GM20000 (cell line): ENCODE measurements around the gene MYADM.

Source experiments
- DNase-seq: peaks from one replicate; pipeline ENCODE4 v3.0.0; 2012; ENCODE audit warnings: low spot score
- TF ChIP-seq, protein P1 (sequence below): IDR thresholded peaks from 2 replicates; pipeline ENCODE4 v1.5.1; 2012; ENCODE audit warnings: mild to moderate bottlenecking, control low read depth; ENCODE audit errors: extremely low read depth, missing control alignments

The MYADM gene

DNA sequence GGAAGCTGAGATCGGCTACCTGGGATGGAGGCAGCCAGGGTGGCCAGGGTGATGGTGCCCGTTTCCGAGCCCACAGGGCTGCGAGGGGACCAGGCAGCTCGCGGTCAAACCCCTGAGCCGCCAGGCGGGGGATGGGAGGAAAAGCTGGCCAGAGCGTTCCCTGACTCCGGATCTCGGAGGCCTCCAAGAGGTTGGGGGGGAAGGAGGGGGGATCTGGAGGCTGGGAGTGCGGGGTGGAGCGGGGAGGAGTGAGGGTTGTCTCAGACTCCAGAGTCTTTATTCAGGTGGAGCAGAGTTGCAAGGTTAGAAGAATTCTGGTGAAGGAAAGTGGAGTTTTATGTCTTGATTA lies 42.5 kb downstream of the MYADM start:
- TF ChIP-seq, protein P1, sequence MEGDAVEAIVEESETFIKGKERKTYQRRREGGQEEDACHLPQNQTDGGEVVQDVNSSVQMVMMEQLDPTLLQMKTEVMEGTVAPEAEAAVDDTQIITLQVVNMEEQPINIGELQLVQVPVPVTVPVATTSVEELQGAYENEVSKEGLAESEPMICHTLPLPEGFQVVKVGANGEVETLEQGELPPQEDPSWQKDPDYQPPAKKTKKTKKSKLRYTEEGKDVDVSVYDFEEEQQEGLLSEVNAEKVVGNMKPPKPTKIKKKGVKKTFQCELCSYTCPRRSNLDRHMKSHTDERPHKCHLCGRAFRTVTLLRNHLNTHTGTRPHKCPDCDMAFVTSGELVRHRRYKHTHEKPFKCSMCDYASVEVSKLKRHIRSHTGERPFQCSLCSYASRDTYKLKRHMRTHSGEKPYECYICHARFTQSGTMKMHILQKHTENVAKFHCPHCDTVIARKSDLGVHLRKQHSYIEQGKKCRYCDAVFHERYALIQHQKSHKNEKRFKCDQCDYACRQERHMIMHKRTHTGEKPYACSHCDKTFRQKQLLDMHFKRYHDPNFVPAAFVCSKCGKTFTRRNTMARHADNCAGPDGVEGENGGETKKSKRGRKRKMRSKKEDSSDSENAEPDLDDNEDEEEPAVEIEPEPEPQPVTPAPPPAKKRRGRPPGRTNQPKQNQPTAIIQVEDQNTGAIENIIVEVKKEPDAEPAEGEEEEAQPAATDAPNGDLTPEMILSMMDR, result no peak
- peak; percentile 23 for DNase-seq

DNA sequence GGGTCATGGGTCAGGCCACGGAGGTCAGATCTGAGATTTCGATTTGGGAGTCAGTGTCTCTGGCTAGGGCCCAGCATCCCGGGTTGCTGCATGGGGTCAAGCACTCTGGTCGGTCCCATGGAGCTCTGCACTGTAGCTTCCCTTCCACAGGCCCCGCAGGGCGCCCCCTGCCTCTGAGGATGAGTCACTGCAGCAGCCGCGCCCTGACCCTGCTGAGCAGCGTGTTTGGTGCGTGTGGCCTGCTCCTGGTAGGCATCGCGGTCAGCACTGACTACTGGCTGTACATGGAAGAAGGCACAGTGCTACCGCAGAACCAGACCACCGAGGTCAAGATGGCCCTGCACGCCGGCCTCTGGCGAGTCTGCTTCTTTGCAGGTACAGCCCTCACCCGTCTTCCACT lies 45.0 kb downstream of the MYADM start:
- DNase-seq, result peak; percentile 36

DNA sequence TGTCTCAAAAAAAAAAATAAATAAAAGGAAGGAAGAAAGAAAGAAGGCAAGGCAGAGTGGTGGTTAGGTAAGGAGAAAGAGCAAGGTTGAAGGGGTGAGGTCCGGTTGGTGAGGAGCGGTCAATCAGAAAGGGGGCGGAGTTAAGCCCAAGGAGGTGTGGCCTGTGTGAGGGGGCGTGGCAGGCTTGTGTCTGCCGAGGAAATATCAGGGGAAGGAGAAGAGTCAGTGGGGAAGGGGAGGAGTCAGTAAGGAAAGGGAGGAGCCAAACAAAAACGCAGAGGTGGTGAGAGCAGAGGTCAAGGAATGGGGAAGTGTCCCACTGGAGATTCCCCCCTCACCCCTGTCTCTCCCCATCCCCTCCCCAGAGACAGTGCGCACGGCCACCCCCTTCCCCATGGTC lies 47.3 kb downstream of the MYADM start:
- DNase-seq, result no peak
- TF ChIP-seq, protein P1, result no peak

More for the DNA sequence above, 45.0 kb downstream of the MYADM start:
- TF ChIP-seq, protein P1, result peak; percentile 5

DNA sequence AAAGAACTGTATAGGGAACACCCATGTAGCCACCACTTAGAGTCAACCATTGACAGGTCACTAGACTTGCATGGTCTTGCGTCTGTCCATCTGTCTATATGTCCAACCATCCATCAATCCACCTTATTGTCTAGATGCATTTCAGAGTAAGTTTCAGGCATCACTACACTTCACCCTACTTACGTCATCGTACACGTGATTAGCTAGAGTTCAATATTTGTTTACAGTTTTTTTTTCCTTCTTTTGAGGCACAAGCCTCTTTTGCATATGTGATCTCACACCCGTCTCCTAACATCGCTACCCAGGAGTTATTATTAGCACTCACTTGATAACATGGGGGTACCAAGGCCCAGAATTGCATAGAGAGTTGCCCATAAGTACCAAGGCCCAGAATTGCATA lies 48.3 kb downstream of the MYADM start:
- TF ChIP-seq, protein P1, result no peak
- no peak for DNase-seq

DNA sequence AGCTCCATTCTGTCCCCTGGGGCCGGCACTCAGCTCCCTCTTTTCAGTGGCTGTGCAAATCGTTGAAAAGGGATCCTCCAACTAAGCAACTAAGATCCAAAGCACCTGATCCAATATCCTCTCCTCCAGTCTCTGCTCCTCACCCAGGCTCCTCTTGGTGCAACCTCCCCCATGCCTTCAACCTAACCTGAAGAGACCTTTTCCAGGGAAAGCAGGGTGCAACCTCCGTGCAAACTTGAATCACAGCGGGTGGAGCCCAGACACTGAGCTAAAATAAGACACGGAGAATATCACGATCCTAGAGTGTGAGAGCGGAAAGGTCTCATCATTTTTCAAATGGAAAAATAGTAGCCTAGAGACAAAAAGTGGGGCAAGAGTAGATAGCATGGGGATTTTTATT lies 49.7 kb downstream of the MYADM start:
- TF ChIP-seq, protein P1, result no peak
- DNase-seq, result no peak
